HG02870 (cell line): Measurements from ENCODE around the gene RIMS1.
"Not testable (repeated sequence)": the region's sequence is repeated elsewhere in the genome, so short reads cannot be mapped to it uniquely, and the experiment has no call there.

Experiments used
- ATAC-seq: cut with Tn5 transposase; IDR thresholded peaks from one replicate; pipeline ENCODE4 v1.9.1; 2021; ENCODE audit warnings: mild to moderate bottlenecking, moderate library complexity; ENCODE audit not compliant: unreplicated experiment

Gene RIMS1

DNA sequence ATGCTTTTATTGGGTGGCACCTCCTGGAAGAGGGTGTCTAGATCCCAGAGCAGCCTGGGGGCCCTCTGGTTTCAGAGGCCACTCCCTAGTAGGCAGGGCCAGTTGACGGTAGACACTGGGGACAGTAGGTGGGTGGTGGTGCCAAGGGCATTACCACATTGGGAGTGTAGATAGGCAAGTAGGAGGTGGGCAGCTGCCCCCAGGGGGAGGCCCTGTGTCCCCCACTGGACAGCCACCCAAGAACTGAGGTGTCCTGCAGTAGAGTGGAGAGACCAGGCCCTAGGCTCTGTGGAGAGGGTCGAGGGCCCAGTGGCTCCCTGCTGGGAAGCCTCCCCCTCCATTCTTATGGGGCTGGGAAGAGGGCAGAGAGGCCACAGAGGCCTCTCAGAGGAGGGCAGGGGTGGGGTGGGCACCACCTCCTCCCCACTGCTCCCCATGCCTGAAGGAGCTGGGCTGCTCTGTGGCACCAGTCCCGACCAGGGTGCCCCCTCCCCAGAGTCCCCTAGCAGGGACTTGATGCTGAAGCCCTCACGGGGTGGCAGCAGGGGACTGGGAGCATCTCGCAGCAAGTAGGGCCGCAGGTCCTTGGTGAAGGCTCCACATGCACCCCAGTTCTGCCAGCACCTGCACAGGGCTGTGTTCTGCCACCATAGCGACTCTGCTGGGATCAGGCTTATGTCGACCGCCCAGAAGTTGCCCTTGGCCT is 430.5 kb downstream of the RIMS1 start:
- no peak for ATAC-seq

DNA sequence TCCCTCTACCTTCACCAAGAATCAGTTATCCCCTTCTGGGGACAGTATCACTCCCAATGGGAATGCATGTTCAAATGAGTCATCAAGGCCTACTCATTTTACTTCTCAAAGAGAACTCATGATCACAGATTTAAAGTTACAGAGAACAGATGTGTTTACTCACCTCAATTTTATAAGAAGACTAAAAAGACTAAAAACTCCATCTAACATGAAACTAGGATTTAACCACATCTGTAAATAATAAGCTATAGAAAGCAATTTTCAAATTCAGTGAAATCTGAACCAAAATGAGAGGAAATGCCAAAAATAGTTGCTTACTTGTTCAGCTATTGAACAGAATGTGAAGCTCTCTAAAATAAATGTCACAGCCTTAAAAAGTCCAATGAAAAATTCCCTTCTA is 435.4 kb downstream of the RIMS1 start:
- ATAC-seq, result no peak

DNA sequence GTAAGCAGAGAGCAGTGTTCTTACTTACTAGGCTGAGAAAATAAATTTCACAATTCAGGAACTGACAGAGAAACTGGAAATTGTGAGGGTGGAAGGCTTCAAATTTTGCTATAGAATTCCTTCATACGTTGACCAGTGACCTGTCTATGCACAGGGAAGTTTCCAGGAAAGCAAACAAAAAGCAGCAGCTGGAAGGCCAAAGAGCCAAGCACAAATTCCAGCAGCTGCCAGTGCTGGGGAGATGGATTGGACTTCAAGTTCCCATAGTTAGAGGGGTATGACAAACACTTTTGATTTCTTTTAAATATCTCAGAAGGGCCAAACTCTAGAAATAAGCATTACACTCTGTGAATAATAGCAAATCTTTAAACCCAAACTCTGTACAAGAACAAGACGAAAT is 436.4 kb downstream of the RIMS1 start:
- no peak for ATAC-seq

DNA sequence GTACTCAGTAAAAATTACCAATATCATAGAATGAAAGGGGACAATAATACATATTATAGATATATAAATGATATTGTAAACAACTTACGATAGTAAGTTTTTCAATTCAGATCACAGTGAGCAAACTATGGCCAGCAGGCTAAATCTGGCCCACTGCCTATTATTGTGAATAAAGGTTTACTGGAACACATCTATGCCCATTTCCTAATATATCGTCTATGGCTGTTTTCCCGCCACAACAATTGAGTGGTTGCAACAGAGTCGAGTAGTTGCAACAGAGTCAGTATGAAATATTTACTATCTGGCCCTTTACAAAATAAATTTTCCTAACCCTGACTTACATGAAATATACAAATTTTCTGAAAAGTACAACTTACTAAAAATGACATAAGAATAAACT is 438.2 kb downstream of the RIMS1 start:
- no peak for ATAC-seq

DNA sequence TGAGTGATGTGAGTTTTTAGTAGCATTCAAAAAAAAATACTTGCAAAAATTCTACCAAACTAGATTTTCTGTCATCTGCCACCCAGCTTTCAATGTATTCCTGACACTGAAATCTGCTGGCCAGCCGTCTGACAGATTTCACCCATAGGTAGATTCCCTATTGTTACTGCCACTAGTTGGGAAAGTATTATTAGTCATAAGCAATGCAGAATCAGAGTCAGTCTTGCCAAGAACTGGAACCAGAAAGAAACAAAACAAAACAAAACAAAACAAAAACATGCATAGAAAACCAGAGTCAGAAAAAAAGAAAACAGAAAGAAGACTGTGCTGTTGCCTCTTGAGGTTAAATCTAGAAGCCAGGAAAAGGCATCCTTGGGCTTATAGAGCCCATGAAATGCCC is 442.4 kb downstream of the RIMS1 start:
- no peak for ATAC-seq

DNA sequence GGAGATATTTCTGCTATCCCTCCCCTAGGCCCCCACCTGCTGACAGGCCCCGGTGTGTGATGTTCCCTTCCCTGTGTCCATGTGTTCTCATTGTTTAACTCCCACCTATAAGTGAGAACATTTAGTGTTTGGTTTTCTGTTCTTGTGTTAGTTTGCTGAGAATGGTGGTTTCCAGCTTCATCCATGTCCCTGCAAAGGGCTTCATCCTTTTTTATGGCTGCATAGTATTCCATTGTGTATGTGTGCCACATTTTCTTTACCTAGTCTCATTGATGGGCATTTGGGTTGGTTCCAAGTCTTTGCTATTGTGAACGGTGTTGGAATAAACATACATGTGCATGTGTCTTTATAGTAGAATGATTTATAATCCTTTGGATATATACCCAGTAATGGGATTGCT is 448.9 kb downstream of the RIMS1 start:
- not testable (repeated sequence) for ATAC-seq

DNA sequence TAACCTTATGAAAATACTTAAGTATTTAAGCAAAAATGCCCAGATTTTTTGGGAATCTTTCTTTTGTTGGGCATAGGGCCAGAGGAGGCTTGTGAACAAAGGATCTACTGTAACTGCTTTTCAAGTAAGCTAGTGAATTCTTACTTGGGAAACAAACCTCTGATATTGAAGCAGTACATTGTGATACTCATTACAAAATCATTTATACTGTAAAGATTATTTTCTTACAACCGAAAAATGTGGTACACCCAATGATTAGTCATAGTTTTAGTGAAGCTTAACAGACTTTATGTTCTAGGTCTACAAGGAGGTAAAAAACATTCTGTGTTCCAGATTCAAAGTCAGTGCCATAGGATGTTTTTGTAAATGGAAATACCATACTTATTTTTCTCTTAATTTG is 462.6 kb downstream of the RIMS1 start:
- no peak for ATAC-seq

DNA sequence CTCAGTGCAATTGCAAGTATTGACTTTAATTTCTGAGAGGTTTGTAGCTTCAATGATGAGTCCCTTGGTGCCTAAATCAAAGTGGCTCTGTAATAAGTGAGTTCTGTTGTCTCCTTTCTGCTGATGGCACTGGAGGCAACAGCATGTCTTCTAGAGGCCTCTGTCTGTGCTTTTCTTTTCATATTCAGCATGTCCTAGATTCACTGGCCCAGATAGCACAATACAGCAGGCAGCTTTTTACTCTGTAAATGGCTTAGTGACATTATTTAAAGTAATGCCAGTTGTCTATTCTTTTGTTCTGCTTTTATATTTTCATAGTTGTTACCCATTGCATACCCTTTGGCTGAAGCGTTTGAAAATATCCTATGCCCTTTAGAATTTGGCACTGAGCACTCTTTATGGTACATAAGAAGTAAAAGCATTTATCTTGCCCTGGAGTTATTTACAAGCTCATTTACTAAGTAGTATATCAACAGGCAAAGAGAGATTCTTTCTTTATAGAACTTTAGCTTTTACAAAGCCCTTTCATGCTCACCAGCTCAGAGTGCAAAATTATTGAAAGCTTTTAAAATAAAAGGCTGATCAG is 464.0 kb downstream of the RIMS1 start:
- ATAC-seq, result no peak

DNA sequence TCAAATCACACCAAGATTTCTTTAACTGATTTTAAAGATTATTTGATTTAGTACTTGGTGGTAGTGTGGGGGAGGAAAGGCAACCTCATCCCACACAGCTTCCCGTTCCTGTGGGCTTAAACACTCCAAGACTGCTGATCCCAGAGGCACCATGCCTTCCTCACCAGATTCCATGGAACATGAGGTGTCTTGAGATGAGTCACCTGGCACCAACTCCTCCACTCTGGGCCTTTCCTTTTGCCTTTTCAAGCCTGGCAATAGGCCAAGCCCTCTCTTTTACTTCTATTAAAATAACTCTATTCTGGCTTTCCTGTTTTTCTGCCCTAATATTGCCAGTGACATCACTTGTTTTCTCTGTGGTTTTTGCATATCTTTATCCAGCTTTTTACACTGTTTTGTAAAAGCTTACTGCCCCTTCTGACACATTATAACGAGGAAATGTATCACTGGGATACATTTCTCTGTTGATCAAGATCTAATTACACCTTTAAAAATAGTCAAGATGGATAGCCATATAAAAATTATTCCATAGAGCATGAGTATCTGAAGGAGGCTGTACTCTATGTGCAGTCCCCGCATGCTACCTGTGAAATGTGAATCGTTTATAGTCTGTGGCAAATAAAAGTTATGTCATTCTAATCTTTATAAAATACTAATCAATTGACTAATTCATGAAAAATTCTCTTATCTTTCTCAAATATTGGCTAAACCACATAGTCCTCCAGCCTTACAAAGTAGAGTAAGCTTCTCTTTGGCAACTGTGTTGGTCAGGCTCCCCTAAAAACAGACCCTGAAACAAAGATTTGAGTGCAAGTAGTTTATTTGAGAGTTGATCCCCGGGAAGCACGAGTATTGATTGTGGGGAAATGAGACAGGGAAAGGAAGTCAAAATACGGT is 477.7 kb downstream of the RIMS1 start:
- ATAC-seq, result no peak

DNA sequence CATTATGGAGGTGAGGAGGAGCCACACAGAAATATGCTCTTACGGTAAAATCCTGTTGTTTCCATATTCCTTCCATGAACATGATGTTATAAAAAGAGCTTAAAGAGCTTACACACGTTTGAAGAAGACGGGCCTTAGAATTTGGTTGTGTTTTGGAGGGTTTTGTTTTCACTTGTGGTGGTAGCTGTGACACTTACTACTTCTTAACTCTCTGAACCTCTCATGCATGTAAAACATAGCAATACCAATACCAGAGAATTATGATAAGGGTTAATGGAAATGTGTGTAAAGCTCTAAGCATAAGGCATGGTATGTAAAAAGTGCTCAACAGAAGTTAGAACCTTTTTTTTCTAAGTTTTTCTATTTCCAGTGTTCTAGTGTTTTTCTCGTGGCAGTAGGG is 479.4 kb downstream of the RIMS1 start:
- ATAC-seq, result peak; percentile 51

DNA sequence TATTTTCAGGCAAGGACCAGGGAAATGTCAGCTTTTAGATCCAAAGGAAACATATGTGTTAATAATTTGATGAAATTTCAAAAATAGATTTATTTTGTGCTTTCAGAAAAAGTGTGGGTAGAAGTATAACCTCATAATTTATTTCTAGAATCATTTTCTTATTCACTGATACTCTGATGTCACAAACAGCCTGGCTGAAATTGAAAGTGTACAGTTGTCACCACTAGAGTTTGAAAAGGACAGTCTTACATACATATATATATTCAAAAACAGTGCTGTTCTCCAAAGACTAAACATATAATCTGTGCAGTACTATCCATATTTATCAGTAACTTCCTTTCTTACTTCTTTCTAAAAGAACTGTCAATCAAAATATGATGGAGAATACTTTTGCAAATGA is 481.1 kb downstream of the RIMS1 start:
- no peak for ATAC-seq

DNA sequence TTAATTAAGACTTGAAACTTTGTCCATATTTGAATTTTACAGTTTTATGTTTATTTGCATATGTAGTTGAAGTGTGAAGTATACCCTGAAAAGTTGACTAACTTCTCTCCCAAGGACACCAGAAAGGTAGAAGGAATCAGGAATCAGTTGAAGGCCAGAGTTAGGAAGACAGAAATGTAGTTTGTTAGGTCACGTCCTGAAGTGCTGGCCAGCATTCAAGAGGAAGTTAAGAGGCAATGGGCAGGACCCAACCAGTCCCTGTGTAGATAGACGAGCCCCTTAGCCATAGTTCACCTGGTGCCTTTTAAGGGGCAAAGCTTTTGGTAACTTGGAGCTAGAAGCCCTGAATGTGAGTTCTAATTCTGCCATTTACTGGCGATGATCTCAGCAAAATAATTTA is 485.1 kb downstream of the RIMS1 start:
- no peak for ATAC-seq

DNA sequence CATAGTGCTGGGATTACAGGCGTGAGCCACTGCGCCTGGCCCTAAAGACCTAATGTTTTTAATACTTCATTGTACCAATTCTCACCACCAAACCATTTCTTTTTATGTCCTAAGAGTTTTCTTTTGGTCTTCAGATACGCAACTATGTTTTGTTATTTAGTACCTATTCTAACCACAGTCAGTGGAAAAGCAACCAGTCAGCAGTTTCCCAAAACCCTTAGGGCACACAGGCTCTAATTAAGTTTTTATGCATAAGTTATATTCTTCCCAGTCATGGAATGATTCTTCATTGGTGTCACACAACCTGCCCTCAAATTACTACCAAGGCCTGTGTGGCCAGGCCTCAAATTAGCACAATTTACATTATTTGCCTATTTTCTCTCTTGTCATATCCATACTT is 487.8 kb downstream of the RIMS1 start:
- no peak for ATAC-seq

DNA sequence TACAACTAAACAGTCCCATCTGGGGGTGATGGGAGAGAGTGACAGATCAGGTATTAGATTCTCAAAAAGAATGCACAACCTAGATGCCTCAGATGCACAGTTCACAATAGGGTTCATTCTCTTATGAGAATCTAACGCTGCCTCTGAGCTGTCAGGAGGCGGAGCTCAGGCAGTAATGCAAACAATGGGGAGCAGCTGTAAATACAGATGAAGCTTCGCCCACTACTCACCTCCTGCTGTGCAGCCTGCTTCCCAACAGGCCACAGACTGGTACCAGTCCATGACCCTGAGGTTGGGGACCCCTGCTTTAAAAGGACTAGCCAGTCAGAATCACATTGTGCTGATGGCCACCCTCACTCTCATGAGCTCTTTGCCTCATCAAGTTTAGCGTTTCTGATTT is 488.5 kb downstream of the RIMS1 start:
- no peak for ATAC-seq

DNA sequence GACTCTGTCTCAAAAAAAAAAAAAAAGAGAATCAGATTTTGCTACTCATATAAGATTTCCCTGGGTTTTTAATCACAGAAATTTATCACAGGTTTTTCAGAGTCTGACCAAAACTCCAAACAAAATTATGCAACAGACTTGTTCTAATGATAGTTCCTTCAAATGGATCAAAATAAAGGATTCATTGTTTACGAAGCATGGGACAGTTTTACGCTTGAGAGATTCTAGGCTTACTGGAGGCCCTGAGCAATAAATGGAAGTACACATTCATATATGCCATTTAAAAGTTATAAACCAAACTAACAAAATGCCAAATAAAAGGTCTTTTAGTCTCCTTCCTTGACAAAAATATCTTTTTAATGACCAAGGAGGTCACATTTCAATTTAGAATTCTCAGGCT is 490.4 kb downstream of the RIMS1 start:
- no peak for ATAC-seq

DNA sequence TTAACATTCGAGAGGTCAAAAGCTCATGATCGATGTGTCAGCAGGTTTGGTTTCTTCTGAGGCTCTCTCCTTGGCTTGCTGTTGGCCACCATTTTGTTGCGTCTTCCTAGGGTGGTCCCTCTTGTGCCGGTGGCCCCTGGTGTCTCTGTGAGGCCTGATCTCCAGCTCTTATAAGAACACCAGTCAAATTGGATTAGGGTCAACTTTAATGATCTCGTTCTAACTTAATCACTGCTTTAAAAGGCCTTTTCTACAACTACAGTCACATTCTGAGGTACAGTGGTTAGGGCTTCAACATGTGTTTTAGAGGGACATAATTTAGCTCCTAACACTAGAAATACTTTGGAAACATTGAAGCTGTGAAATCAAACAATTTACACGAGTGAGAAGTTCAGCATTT is 494.7 kb downstream of the RIMS1 start:
- ATAC-seq, result no peak

DNA sequence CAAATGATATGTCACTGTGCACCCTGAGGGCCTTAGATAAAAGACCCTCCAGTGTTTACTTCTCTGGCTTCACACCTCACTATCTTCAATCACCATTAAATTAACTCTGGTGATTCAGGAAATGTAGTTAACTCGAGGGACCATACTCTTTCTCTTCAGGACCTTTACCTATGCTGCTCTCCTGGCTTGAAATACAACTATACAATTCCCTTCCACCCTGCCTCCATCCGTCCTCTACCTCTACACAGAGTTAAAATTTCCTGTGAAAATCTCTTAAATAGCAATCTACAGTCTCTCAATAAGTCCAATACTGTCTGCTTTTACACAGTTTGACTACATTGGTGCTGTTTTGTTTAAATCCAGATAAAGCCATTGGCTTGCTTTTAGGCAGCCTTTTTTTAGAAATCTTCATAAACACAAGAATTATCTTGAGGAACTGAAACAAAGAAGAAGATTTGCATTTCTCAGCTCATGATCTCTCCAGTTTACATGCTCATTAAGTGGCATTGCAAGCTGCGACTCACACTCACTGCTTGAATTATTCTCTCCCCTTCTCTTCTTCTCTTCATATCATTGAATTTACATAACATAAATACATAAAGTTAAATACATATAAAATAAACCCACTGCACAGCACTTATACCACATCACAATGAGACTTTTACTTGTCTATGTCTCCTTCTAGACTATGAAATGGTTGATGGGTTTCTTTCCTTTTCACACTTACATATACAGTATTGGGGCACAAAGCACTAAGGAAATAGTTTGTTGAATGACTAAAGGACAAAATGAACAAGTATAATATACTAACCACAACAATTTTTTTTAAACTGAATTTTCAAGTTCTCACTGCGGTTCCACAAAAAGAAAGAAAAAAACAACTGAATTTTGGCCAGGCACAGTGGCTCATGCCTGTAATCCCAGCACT is 496.5 kb downstream of the RIMS1 start:
- ATAC-seq, result peak; percentile 97

DNA sequence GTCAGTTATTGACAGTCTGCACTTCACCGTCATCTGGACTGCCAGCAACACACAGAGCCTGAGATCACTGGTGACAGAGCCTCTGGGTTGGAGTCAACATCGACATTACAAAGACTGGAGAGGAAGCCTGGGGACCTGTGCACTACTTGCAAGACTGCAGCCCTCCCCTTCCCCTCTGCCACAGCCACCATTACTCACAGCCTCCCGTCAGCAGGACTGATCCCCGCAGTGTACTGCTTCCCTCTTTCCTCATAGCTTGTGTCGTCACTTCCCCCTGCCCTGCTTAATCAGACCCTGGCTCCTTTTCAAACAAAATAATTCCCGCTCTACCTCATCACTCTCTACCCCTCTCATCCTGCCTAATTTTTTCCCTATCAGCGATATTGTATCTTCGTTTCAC is 500.0 kb downstream of the RIMS1 start:
- no peak for ATAC-seq

DNA sequence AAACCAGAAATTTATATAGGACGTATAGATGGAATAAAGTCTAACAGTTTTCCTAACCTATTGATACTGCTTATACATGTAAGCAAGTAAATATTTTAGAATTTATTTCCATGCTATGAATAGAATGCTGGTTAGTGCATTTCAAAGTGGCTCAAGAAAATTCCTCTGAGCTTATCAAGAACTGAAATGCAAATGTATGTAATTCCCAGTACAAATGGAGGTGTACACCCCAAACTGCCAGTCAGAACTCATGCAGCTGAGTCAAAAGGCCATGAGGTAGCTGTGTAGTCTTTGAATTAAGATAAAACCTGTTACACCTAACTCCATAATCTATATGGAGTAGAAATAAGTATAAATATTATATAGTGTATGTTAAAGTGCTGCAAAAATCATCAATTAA is 503.3 kb downstream of the RIMS1 start:
- ATAC-seq, result no peak

DNA sequence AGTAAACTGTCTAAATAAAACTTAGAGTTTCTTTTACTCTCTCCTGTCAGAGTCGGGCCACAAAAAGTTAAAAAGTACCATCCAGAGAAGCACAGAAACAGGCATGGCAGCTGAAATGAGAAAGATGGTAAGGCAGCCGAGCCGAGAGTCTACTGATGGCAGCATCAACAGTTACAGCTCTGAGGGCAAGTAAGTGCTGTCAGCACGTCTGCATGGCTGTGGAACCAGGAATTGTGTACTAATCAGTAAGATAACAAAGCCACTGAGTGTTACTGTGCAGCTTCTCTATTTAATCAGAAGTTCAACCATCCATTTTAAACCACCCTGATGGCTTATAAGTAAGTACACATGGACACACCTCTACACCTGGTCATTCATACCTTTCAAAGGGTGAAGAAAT is 504.2 kb downstream of the RIMS1 start:
- ATAC-seq, result no peak

DNA sequence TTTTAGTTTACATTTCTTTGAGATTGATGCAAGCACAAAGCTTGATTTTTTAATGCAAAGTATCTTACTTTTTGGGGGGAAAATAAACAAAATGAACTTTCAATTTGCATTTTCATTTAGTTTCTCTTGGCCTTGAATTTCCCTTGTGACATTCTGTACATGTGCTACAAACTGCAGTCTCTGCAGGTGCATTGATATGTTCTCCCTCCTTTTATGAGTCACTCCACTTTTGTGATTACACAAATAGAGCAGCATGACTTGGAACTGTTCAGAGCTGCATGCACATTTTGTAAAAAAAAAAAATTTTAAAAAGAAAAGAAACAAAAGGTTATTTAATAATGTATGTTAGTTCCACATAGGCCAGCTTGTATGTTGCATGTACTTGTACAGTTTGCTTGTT is 515.5 kb downstream of the RIMS1 start:
- no peak for ATAC-seq
